GM10248 (cell line): ENCODE measurements around the gene ZCRB1.

Experiments
- CTCF ChIA-PET: fragments of 300-600 bp; sonication (Branson Sonifier 250); formaldehyde crosslinking; extraction: SDS; loops from one replicate; lab custom pipeline; 2021; ENCODE audit warnings: antibody characterized with exemption; lab: Yijun Ruan, JAX
- POLR2A ChIA-PET: fragments of 350-650 bp; sonication (Branson Sonifier 250); formaldehyde crosslinking; extraction: SDS; loops from one replicate; lab custom pipeline; 2020; ENCODE audit warnings: antibody characterized with exemption; lab: Yijun Ruan, JAX
- DNase-seq: peaks from one replicate; pipeline ENCODE4 v3.0.0; 2012; ENCODE audit errors: extremely low spot score
- TF ChIP-seq, protein P1 (sequence below): IDR thresholded peaks from 2 replicates; pipeline ENCODE4 v1.5.1; 2012; ENCODE audit warnings: mild to moderate bottlenecking, low read depth; ENCODE audit errors: extremely low read depth, missing control alignments, control extremely low read depth

ZCRB1 gene, protein sequence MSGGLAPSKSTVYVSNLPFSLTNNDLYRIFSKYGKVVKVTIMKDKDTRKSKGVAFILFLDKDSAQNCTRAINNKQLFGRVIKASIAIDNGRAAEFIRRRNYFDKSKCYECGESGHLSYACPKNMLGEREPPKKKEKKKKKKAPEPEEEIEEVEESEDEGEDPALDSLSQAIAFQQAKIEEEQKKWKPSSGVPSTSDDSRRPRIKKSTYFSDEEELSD

DNA sequence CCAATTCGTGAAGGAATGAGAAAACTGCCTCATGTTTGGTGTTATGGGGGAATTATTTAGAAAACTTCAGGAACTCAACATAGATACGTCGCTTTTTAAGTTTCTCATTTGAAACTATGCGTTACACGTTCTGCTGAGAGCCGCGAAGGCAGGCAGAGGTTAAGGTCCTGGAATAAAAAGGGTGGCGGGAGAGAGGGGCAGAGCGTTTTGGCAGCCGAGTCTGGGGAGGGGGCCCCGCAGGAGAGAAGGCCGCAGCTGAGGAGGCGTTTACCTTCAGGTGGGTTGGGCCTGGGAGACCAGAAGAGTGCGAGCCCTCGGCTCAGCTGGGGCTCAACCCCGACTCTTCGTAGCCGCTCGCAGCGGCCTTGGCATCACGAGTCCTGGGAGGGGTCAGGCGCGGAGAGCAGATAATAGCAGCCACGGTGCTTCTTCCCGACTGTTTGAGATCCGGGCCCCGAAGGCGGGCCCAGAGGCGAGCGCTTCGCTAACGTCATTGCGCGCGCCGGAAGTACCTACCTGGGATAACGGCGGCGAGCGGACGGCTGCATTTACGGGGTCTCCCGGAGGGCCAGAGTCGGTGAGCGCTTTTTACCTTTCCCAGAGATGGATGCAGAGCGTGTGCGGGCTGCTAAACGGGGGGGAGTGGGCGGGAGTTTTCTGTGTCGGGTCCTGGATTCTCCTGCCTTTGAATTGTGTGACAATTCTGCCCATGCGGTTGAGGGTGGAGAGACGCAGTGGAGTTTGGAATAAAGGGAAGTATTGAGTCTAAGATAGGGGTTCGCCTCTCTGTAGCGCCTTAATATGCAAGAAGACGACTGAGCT, at the start of gene ZCRB1, which contains the start of gene PPHLN1:
Gene ZCRB1 (minus strand): TSS at position 442 of the 822 bp plus-strand sequence. CDS start 1,992 bp downstream, outside the sequence.
Gene PPHLN1 (plus strand): TSS at position 515 of the 822 bp plus-strand sequence. CDS start 9,736 bp downstream, outside the sequence.
- ChIA-PET CTCF (interaction anchor here (1.6 kb wide), 1 partner anchor 47 kb away, joined by 6 read pairs; no protein-coding TSS in a partner anchor), POLR2A (no interaction called here)
- peak; percentile 89 for DNase-seq
- TF ChIP-seq, protein P1, sequence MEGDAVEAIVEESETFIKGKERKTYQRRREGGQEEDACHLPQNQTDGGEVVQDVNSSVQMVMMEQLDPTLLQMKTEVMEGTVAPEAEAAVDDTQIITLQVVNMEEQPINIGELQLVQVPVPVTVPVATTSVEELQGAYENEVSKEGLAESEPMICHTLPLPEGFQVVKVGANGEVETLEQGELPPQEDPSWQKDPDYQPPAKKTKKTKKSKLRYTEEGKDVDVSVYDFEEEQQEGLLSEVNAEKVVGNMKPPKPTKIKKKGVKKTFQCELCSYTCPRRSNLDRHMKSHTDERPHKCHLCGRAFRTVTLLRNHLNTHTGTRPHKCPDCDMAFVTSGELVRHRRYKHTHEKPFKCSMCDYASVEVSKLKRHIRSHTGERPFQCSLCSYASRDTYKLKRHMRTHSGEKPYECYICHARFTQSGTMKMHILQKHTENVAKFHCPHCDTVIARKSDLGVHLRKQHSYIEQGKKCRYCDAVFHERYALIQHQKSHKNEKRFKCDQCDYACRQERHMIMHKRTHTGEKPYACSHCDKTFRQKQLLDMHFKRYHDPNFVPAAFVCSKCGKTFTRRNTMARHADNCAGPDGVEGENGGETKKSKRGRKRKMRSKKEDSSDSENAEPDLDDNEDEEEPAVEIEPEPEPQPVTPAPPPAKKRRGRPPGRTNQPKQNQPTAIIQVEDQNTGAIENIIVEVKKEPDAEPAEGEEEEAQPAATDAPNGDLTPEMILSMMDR, result no peak

DNA sequence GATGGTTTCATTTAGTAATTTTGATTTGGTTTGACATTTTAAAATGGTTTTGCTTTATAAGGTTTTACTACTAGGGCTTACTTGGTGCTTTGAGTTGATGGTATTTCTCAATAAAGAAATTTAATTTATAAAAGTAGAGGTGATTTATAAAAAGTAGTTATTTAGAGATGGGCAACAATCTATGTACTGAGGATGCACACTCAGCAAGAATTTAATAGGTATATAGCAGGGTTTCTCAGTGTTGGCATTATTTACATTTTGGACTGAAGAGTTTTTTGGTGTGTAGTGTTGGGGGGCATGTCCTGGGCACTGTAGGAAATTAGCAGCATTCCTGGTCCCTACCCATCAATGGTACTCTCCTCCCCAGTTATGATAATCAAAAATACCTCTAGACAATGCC, 47.8 kb upstream of the ZCRB1 start:
- TF ChIP-seq, protein P1, result no peak
- ChIA-PET CTCF (interaction anchor here (2.4 to 4.9 kb wide), 5 partner anchors 10 to 35 kb away, joined by 11 to 30 read pairs (median 17); no protein-coding TSS in a partner anchor), POLR2A (no interaction called here)
- DNase-seq, result no peak

DNA sequence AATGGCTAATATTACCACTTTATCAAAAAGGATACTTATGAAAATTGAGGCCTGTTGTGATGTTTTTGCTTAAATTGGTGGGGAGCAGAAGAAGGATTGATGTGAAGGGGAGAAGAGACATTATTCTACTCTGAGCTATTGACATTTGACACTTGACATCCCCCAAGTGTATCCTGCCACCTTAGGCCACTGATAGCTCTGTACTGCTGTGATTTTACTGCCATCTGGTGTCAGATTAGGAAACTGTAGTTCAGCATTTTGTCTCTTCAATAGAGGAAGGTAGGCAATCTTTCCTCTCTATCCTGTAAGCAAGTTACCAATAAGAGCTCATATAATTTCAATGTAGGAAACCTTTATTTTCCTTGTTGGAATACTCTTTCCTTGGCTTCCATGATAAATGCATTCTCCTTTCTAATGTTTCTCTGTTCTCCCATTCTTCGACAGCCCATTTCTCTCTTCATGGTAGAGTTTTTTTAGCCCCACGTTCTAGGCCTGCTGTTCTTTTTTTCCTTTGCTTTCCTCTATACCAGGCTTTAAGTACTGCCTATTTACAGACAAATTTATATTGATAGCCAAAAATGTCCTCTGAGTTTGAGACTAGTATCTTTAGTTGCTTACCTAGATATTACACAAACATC, 46.4 kb upstream of the ZCRB1 start:
- DNase-seq, result peak; percentile 46
- ChIA-PET POLR2A (no interaction called here), CTCF (interaction anchor here (0.8 to 4.9 kb wide), 41 partner anchors 9 to 1095 kb away, joined by 3 to 70 read pairs (median 5); partner anchors contain the start of genes GXYLT1, PPHLN1 and ZCRB1)
- TF ChIP-seq, protein P1, result peak; percentile 75

DNA sequence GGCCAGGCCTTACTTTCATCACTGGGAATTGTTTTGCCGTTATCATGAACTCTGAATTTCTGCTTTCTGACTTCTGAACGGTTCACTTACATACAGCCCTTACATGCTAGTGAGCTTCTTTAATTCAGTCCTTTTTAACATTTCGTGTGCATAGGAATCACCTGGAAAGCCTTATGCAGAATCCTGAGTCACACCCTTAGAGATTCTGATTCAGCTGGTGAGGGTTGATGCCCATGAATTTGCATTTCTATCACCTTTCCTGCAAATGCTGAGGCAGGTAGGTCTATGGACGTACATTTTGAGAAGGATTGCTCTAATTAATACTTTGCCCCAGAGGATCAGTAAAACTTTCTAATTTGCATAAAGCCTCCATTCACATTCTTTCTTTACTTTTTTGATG, 44.1 kb upstream of the ZCRB1 start:
- POLR2A ChIA-PET, result no interaction called here
- TF ChIP-seq, protein P1, result no peak
- CTCF ChIA-PET, result interaction anchor here (1.2 to 4.9 kb wide), 5 partner anchors 10 to 1093 kb away, joined by 3 to 30 read pairs (median 4); no protein-coding TSS in a partner anchor
- DNase-seq, result no peak

DNA sequence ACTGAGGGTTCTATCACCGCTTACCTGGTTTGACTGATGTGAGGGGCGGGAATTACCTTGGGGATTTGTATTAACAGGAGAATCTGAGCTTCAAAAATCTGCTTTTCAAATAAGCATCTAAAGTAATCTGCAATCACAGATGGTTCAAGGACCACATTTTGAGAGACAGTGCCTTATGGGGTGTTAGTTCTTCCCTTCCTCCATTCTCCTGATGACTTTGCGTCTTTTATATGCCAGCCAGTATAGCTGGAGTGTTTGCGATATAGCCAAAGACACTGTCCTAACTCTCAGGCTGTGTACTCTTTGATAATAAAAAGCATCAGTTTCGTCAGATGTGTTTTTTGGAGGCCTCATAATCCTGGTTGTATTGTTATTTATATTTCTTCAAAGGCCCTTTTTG, 39.6 kb upstream of the ZCRB1 start:
- ChIA-PET CTCF (interaction anchor here (1.1 to 1.9 kb wide), 2 partner anchors 33 to 341 kb away, joined by 5 read pairs; no protein-coding TSS in a partner anchor), POLR2A (no interaction called here)
- DNase-seq, result no peak
- TF ChIP-seq, protein P1, result no peak

DNA sequence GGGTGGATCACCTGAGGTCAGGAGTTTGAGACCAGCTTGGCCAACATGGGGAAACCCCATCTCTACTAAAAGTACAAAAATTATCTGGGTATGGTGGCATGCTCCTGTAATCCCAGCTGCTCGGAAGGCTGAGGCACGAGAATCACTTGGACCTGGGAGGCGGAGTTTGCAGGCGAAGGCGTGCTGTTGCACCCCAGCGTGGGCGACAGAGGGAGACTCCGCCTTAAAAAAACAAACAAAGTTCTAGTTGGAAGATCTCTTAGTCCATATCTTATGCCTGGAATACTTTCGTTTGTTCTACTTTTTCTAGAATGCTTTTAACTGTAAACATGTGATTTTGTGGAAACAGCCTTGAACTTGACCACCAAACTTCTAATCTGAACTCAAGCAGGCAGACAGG, 38.8 kb upstream of the ZCRB1 start:
- POLR2A ChIA-PET, result no interaction called here
- DNase-seq, result no peak
- CTCF ChIA-PET, result interaction anchor here (1.1 to 2.7 kb wide), 4 partner anchors 8 to 340 kb away, joined by 3 to 11 read pairs (median 5); no protein-coding TSS in a partner anchor
- TF ChIP-seq, protein P1, result no peak
